Panc1 (cell line): ENCODE results near the gene FGFR4. TPM values are rescaled to one million over a fixed set of nuclear protein-coding genes. Genes with fewer than 3 reads are reported as not detected.

ENCODE experiments used
- ATAC-seq: fragments of 200-7000 bp; cut with Tn5 transposase; 2 replicates; pipeline ENCODE4 v1.9.1; 2020; ENCODE audit warnings: mild to moderate bottlenecking, moderate library complexity
- BruUV-seq: library from RNA; stranded (reverse); fragments of 400-500 nt; replicated peaks from 2 replicates; lab custom pipeline; 2021; lab: Mats Ljungman, UMichigan
- CTCF ChIA-PET: fragments of 300-600 bp; sonication (Branson Sonifier 250); formaldehyde crosslinking; loops from one replicate; lab custom pipeline; 2022; ENCODE audit warnings: antibody characterized with exemption; lab: Charles Lee
- POLR2A ChIA-PET: fragments of 300-600 bp; sonication (Branson Sonifier 250); formaldehyde crosslinking; loops from one replicate; lab custom pipeline; 2022; ENCODE audit warnings: antibody characterized with exemption; lab: Charles Lee
- DNase-seq: peaks from one replicate; pipeline ENCODE4 v3.0.0-alpha.2; 2010; ENCODE audit warnings: low read depth, low spot score
- H3K27ac ChIP-seq: 2 replicates; pipeline ENCODE4 v1.5.1; 2011; ENCODE audit warnings: mild to moderate bottlenecking, low read length, inconsistent platforms
- H3K27me3 ChIP-seq: fragments of 200-500 bp; sonication (Bioruptor generic); 2 replicates; pipeline ENCODE4 v1.6.0; 2014; ENCODE audit warnings: low read length, inconsistent platforms; ENCODE audit not compliant: control insufficient read depth, insufficient read depth
- H3K36me3 ChIP-seq: fragments of 200-500 bp; sonication (Bioruptor generic); 2 replicates; pipeline ENCODE4 v1.5.1; 2014; ENCODE audit warnings: inconsistent platforms, mild to moderate bottlenecking, low read length, moderate library complexity; ENCODE audit not compliant: control insufficient read depth, insufficient read depth
- H3K4me1 ChIP-seq: 2 replicates; pipeline ENCODE4 v1.5.1; 2011; ENCODE audit warnings: inconsistent platforms, mild to moderate bottlenecking, low read length, moderate library complexity; ENCODE audit not compliant: control insufficient read depth, insufficient read depth
- H3K4me3 ChIP-seq, 2 experiments: 2 replicates each; pipeline ENCODE4 v1.5.1; 2011 to 2012; ENCODE audit warnings: low read depth in 2 of 2, low read length in 2 of 2, mild to moderate bottlenecking in 2 of 2, inconsistent platforms in 1 of 2, moderate library complexity in 1 of 2
- H3K9me3 ChIP-seq: fragments of 200-500 bp; sonication (Bioruptor generic); 2 replicates; pipeline ENCODE4 v1.5.1; 2014; ENCODE audit warnings: low read depth, mild to moderate bottlenecking, inconsistent platforms, low read length, moderate library complexity; ENCODE audit not compliant: control insufficient read depth, insufficient read depth
- CTCF ChIP-seq: fragments of 450-650 bp; IDR thresholded peaks from 2 replicates; pipeline ENCODE4 v1.5.1; 2017; ENCODE audit warnings: mild to moderate bottlenecking
- POLR2AphosphoS5 ChIP-seq: IDR thresholded peaks from 2 replicates; pipeline ENCODE4 v1.6.1; 2012; ENCODE audit warnings: mild to moderate bottlenecking, low read depth, low read length, moderate library complexity
- SIN3A ChIP-seq: IDR thresholded peaks from 2 replicates; pipeline ENCODE4 v1.6.1; 2012; ENCODE audit warnings: low read depth, mild to moderate bottlenecking, low read length, moderate library complexity, borderline replicate concordance; ENCODE audit not compliant: insufficient read depth
- TCF7L2 ChIP-seq: IDR thresholded peaks from 2 replicates; pipeline ENCODE4 v1.6.1; 2011; ENCODE audit warnings: mild to moderate bottlenecking, low read depth, low read length, inconsistent platforms
- in situ Hi-C: cut with HindIII; loops from 2 replicates; pipeline ENCODE4 v1.10.0; 2016; ENCODE audit warnings: low sequenced_read_pairs, low pct_unique_long_range_greater_than_20kb
- intact Hi-C: fragments of 100-400 bp; cut with micrococcal nuclease; formaldehyde crosslinking; loops from one replicate; pipeline ENCODE4 v1.10.0; 2022; ENCODE audit not compliant: unreplicated experiment
- total RNA-seq: library from RNA; stranded (reverse); gene quantifications from one replicate; pipeline ENCODE4 v1.2.1, GENCODE V29; 2021; ENCODE audit not compliant: unreplicated experiment
- TF ChIP-seq, protein P1 (sequence below), 2 experiments: IDR thresholded peaks; 2 replicates each; pipeline ENCODE4 v1.6.1; 2011 to 2012; ENCODE audit warnings: low read depth in 2 of 2, control low read depth in 1 of 2, low read length in 1 of 2, mild to moderate bottlenecking in 1 of 2, moderate library complexity in 1 of 2; ENCODE audit not compliant: insufficient read depth in 1 of 2

FGFR4 gene
- total RNA-seq, 1 experiment from 2014 or later: 7.5 TPM

- DNase-seq (no peak), ATAC-seq (no peak)
- Histone ChIP-seq H3K27ac (no peak overlapping the region), H3K9me3 (no peaks in the 10 kb centered on the region), H3K4me3 (no peak overlapping the region), H3K36me3 (no peaks in the 10 kb centered on the region), H3K27me3 (no peaks in the 10 kb centered on the region), H3K4me1 (no peaks in the 10 kb centered on the region)
- BruUV-seq: no TSS peak
- in situ Hi-C loops (no loop called here), intact Hi-C loops (loop anchor here (5.0 kb wide), 1 partner anchor 192 kb away; the partner anchor contains the start of genes PRELID1 and RAB24)
- no peak for TF ChIP-seq CTCF
- no peak for TF ChIP-seq TCF7L2
- TF ChIP-seq POLR2AphosphoS5: no peak
- TF ChIP-seq, protein P1, sequence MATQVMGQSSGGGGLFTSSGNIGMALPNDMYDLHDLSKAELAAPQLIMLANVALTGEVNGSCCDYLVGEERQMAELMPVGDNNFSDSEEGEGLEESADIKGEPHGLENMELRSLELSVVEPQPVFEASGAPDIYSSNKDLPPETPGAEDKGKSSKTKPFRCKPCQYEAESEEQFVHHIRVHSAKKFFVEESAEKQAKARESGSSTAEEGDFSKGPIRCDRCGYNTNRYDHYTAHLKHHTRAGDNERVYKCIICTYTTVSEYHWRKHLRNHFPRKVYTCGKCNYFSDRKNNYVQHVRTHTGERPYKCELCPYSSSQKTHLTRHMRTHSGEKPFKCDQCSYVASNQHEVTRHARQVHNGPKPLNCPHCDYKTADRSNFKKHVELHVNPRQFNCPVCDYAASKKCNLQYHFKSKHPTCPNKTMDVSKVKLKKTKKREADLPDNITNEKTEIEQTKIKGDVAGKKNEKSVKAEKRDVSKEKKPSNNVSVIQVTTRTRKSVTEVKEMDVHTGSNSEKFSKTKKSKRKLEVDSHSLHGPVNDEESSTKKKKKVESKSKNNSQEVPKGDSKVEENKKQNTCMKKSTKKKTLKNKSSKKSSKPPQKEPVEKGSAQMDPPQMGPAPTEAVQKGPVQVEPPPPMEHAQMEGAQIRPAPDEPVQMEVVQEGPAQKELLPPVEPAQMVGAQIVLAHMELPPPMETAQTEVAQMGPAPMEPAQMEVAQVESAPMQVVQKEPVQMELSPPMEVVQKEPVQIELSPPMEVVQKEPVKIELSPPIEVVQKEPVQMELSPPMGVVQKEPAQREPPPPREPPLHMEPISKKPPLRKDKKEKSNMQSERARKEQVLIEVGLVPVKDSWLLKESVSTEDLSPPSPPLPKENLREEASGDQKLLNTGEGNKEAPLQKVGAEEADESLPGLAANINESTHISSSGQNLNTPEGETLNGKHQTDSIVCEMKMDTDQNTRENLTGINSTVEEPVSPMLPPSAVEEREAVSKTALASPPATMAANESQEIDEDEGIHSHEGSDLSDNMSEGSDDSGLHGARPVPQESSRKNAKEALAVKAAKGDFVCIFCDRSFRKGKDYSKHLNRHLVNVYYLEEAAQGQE (IDR thresholded peaks at IDR 0.05; ENCODE audit: insufficient read depth in 1 of 2, low read depth in 2 of 2, low read length in 1 of 2): no peak
- TF ChIP-seq SIN3A: no peak
- ChIA-PET CTCF (interaction anchor here (1.6 to 2.1 kb wide), 2 partner anchors 23 to 38 kb away, joined by 8 to 9 read pairs; partner anchors contain the start of gene FGFR4), POLR2A (no interaction called here)
Observed at GRCh38 chr5:177109810-177110209, 23.1 kb downstream of the FGFR4 start.

- H3K4me1 ChIP-seq: no peaks in the 10 kb centered on the region
- ATAC-seq (peak; percentile 73), DNase-seq (peak; percentile 64)
- no peak overlapping the region for H3K27ac ChIP-seq
- CTCF ChIA-PET: interaction anchor here (0.6 to 2.1 kb wide), 9 partner anchors 13 to 458 kb away, joined by 3 to 13 read pairs (median 5); partner anchors contain the start of gene FGFR4
- in situ Hi-C loops: no loop called here
- intact Hi-C loops: loop anchor here (2.0 to 5.0 kb wide), 2 partner anchors 41 to 190 kb away; partner anchors contain the start of genes PRELID1 and RAB24
- BruUV-seq: no TSS peak
- H3K4me3 ChIP-seq: peak overlapping the region in 1 of 2 experiments; percentile 33; a peak in 2 of 4 replicates
- POLR2A ChIA-PET: interaction anchor here (0.6 kb wide), 1 partner anchor 88 kb away, joined by 4 read pairs; no protein-coding TSS in a partner anchor
- TF ChIP-seq, protein P1 (IDR thresholded peaks at IDR 0.05; ENCODE audit: insufficient read depth in 1 of 2, low read depth in 2 of 2, low read length in 1 of 2): no peak
- TF ChIP-seq CTCF: peak; percentile 97
- H3K27me3 ChIP-seq: no peaks in the 10 kb centered on the region
- H3K9me3 ChIP-seq: no peaks in the 10 kb centered on the region
- H3K36me3 ChIP-seq: no peaks in the 10 kb centered on the region
Observed at GRCh38 chr5:177111720-177112394, 25.1 kb downstream of the FGFR4 start.
